Smooth muscle cell (in vitro differentiated cells): ENCODE results near the gene UVRAG. TPM values are rescaled to one million over a fixed set of nuclear protein-coding genes. Genes with fewer than 3 reads are reported as not detected.
A peak's percentile ranks its signal among the peaks of the same experiment; 100 is the strongest.

Source experiments
- DNase-seq: peaks from one replicate; lab custom pipeline; 2025; ENCODE audit not compliant: unreplicated experiment; lab: John Stamatoyannopoulos, UW
- H2AFZ ChIP-seq: fragments of 200-600 bp; sonication (generic); 2 replicates; pipeline ENCODE4 v1.6.0; 2016; ENCODE audit warnings: antibody characterized with exemption, low read depth, mild to moderate bottlenecking
- H3F3A ChIP-seq: fragments of 200-600 bp; sonication (generic); 2 replicates; pipeline ENCODE4 v1.6.0; 2017; ENCODE audit warnings: antibody characterized with exemption, low read depth
- H3K27ac ChIP-seq: fragments of 200-600 bp; sonication (generic); 2 replicates; pipeline ENCODE4 v1.5.1; 2016; ENCODE audit warnings: low read depth, mild to moderate bottlenecking
- H3K27me3 ChIP-seq: fragments of 200-600 bp; sonication (generic); 2 replicates; pipeline ENCODE4 v1.6.1; 2016; ENCODE audit warnings: low read depth, mild to moderate bottlenecking
- H3K36me3 ChIP-seq: fragments of 200-600 bp; sonication (generic); 2 replicates; pipeline ENCODE4 v1.5.1; 2016; ENCODE audit warnings: low read depth
- H3K4me1 ChIP-seq: fragments of 200-600 bp; sonication (generic); 2 replicates; pipeline ENCODE4 v1.5.1; 2016; ENCODE audit warnings: low read depth
- H3K4me2 ChIP-seq: fragments of 200-600 bp; sonication (generic); 2 replicates; pipeline ENCODE4 v1.6.0; 2016; ENCODE audit warnings: mild to moderate bottlenecking
- H3K4me3 ChIP-seq: fragments of 200-600 bp; sonication (generic); 2 replicates; pipeline ENCODE4 v1.5.1; 2016; ENCODE audit warnings: mild to moderate bottlenecking
- H3K79me2 ChIP-seq: fragments of 200-600 bp; sonication (generic); 2 replicates; pipeline ENCODE4 v1.6.0; 2016; ENCODE audit warnings: low read depth, mild to moderate bottlenecking
- H3K9ac ChIP-seq: fragments of 200-600 bp; sonication (generic); 2 replicates; pipeline ENCODE4 v1.6.0; 2016; ENCODE audit warnings: low read depth
- H3K9me3 ChIP-seq: fragments of 200-600 bp; sonication (generic); replicated peaks from 2 replicates; pipeline ENCODE4 v1.5.1; 2016; ENCODE audit warnings: low read depth
- H4K20me1 ChIP-seq: fragments of 200-600 bp; sonication (generic); 2 replicates; pipeline ENCODE4 v1.6.0; 2016; ENCODE audit warnings: low read depth
- CTCF ChIP-seq: fragments of 200-600 bp; sonication (generic); IDR thresholded peaks from 2 replicates; pipeline ENCODE4 v1.5.1; 2017; ENCODE audit warnings: borderline replicate concordance, mild to moderate bottlenecking, antibody characterized with exemption; ENCODE audit not compliant: insufficient read depth, poor library complexity, severe bottlenecking
- WGBS: methylation state at CpG from one replicate; pipeline ENCODE4 v1.1.7; 2016; ENCODE audit warnings: low lambda C conversion rate; 5-methylcytosine and 5-hydroxymethylcytosine counted together
- polyA plus RNA-seq: library from polyadenylated mRNA; unstranded; fragments of >200 nt; fragmentation: Nextera tagmentation; extraction: Ambion mirVana; gene quantifications from 2 replicates; pipeline ENCODE4 v1.2.1, GENCODE V29; 2016
- total RNA-seq: library from RNA; depleted of rRNA; stranded (reverse); fragments of >200 nt; gene quantifications from 2 replicates; pipeline ENCODE4 v1.2.3, GENCODE V29; 2014

UVRAG gene
- total and polyA plus RNA-seq, 2 experiments from 2014 or later, result 12.9 to 20.2 TPM

- Histone ChIP-seq H3K9ac (no peak overlapping the region), H2AFZ (no peak overlapping the region), H3K9me3 (no peaks in the 10 kb centered on the region), H3K79me2 (peaks cover 23% of the 10 kb centered on the region), H4K20me1 (peaks cover 21% of the 10 kb centered on the region), H3K4me3 (no peak overlapping the region), H3K36me3 (no peaks in the 10 kb centered on the region), H3F3A (no peaks in the 10 kb centered on the region), H3K4me2 (no peak overlapping the region), H3K27me3 (no peaks in the 10 kb centered on the region), H3K27ac (no peak overlapping the region), H3K4me1 (peaks cover 15% of the 10 kb centered on the region)
- DNase-seq, result no peak
- 90% methylated on average over 2 of the region's 2 CpGs for WGBS
- TF ChIP-seq CTCF, result no peak
Observed at GRCh38 chr11:75813124-75813523, 1.9 kb upstream of the UVRAG start.

GRCh38 chr11:75813622-75814039 is 1.4 kb upstream of the UVRAG start:
- WGBS, result 81% methylated on average over 1 of the region's 1 CpG
- no peak overlapping the region for H3K4me3 ChIP-seq
- DNase-seq, result no peak
- H3K27ac ChIP-seq, result peak overlapping the region; percentile 84
- H3K9ac ChIP-seq, result no peak overlapping the region
- H3K4me2 ChIP-seq, result peak overlapping the region; percentile 97
- peaks cover 21% of the 10 kb centered on the region for H4K20me1 ChIP-seq
- no peak for TF ChIP-seq CTCF
- H3K79me2 ChIP-seq, result peaks cover 29% of the 10 kb centered on the region
- H3F3A ChIP-seq, result no peaks in the 10 kb centered on the region
- no peak overlapping the region for H2AFZ ChIP-seq
- H3K9me3 ChIP-seq, result no peaks in the 10 kb centered on the region
- H3K4me1 ChIP-seq, result peaks cover 15% of the 10 kb centered on the region
- H3K36me3 ChIP-seq, result no peaks in the 10 kb centered on the region
- H3K27me3 ChIP-seq, result no peaks in the 10 kb centered on the region

GRCh38 chr11:75814363-75814676 is 690 bp upstream of the UVRAG start:
- Histone ChIP-seq H3K4me3 (peak overlapping the region; percentile 97), H3K36me3 (no peaks in the 10 kb centered on the region), H3K27ac (peak overlapping the region; percentile 84), H3K9me3 (no peaks in the 10 kb centered on the region), H4K20me1 (peaks cover 25% of the 10 kb centered on the region), H3K27me3 (no peaks in the 10 kb centered on the region), H2AFZ (peak overlapping the region; percentile 78), H3K4me2 (peak overlapping the region; percentile 97), H3K9ac (peak overlapping the region; percentile 60), H3K79me2 (peaks cover 35% of the 10 kb centered on the region), H3K4me1 (peaks cover 15% of the 10 kb centered on the region), H3F3A (no peaks in the 10 kb centered on the region)
- no peak for DNase-seq
- 2% methylated on average over 12 of the region's 12 CpGs for WGBS
- TF ChIP-seq CTCF, result no peak

GRCh38 chr11:75815345-75816168 is 547 bp downstream of the UVRAG start:
- 2% methylated on average over 48 of the region's 60 CpGs for WGBS
- H4K20me1 ChIP-seq, result peaks cover 36% of the 10 kb centered on the region
- peak overlapping the region; percentile 78 for H2AFZ ChIP-seq
- H3K27me3 ChIP-seq, result no peaks in the 10 kb centered on the region
- H3K9ac ChIP-seq, result peak overlapping the region; percentile 94
- peaks cover 46% of the 10 kb centered on the region for H3K79me2 ChIP-seq
- TF ChIP-seq CTCF, result no peak
- peak overlapping the region; percentile 84 for H3K27ac ChIP-seq
- peak overlapping the region; percentile 97 for H3K4me3 ChIP-seq
- H3K4me2 ChIP-seq, result peak overlapping the region; percentile 97
- no peaks in the 10 kb centered on the region for H3K9me3 ChIP-seq
- no peaks in the 10 kb centered on the region for H3K36me3 ChIP-seq
- H3K4me1 ChIP-seq, result peaks cover 15% of the 10 kb centered on the region
- H3F3A ChIP-seq, result no peaks in the 10 kb centered on the region
- DNase-seq, result no peak
